ENCODE results near the gene P2RY8. TPM values are rescaled to one million over a fixed set of nuclear protein-coding genes. Genes with fewer than 3 reads are reported as not detected.

P2RY8 gene
- total RNA-seq, 2 donors from 2014 or later: 0.93 to 1.3 TPM

GRCh38 chrX:1444561-1445500, 92.2 kb downstream of the P2RY8 start:
- no peak for DNase-seq (ENCODE audit: low spot score)
- Histone ChIP-seq H3K4me3 (no peak overlapping the region), H3K4me1 (no peaks in the 10 kb centered on the region), H3K27me3 (no peaks in the 10 kb centered on the region), H3K9me3 (no peaks in the 10 kb centered on the region), H3K36me3 (no peaks in the 10 kb centered on the region), H3K27ac (no peak overlapping the region)
- TF ChIP-seq CTCF (IDR thresholded peaks at IDR 0.05): no peak

GRCh38 chrX:1443496-1444075, 93.4 kb downstream of the P2RY8 start:
- no peak for DNase-seq (ENCODE audit: low spot score)
- H3K36me3 ChIP-seq: peaks cover 4% of the 10 kb centered on the region

GRCh38 chrX:1442724-1443367, 94.1 kb downstream of the P2RY8 start:
- H3K9me3 ChIP-seq: no peaks in the 10 kb centered on the region
- H3K4me1 ChIP-seq: no peaks in the 10 kb centered on the region
- H3K36me3 ChIP-seq: peaks cover 9% of the 10 kb centered on the region
- no peak overlapping the region for H3K27ac ChIP-seq
- DNase-seq (ENCODE audit: low spot score): no peak
- no peak overlapping the region for H3K4me3 ChIP-seq
- no peak for TF ChIP-seq CTCF (IDR thresholded peaks at IDR 0.05)
- H3K27me3 ChIP-seq: no peaks in the 10 kb centered on the region

More at GRCh38 chrX:1443496-1444075, 93.4 kb downstream of the P2RY8 start:
- Histone ChIP-seq H3K27me3 (no peaks in the 10 kb centered on the region), H3K9me3 (no peaks in the 10 kb centered on the region), H3K4me1 (no peaks in the 10 kb centered on the region), H3K4me3 (no peak overlapping the region), H3K27ac (no peak overlapping the region)
- TF ChIP-seq CTCF (IDR thresholded peaks at IDR 0.05): no peak

GRCh38 chrX:1442016-1442665, 94.8 kb downstream of the P2RY8 start:
- no peaks in the 10 kb centered on the region for H3K9me3 ChIP-seq
- no peaks in the 10 kb centered on the region for H3K27me3 ChIP-seq
- no peaks in the 10 kb centered on the region for H3K4me1 ChIP-seq
- DNase-seq (ENCODE audit: low spot score): no peak
- H3K36me3 ChIP-seq: peaks cover 12% of the 10 kb centered on the region
- H3K27ac ChIP-seq: no peak overlapping the region
- H3K4me3 ChIP-seq: no peak overlapping the region
- TF ChIP-seq CTCF (IDR thresholded peaks at IDR 0.05): no peak

- H3K36me3 ChIP-seq: peaks cover 24% of the 10 kb centered on the region
- DNase-seq (ENCODE audit: low spot score): no peak
- no peaks in the 10 kb centered on the region for H3K4me1 ChIP-seq
- no peak for TF ChIP-seq CTCF (IDR thresholded peaks at IDR 0.05)
- H3K27ac ChIP-seq: no peak overlapping the region
- no peaks in the 10 kb centered on the region for H3K27me3 ChIP-seq
- H3K4me3 ChIP-seq: no peak overlapping the region
- H3K9me3 ChIP-seq: no peaks in the 10 kb centered on the region
Observed at GRCh38 chrX:1440506-1440905, 96.5 kb downstream of the P2RY8 start.

All from right atrium auricular region (tissue), 2 donors.